Astrocyte (in vitro differentiated cells and primary cell): Measurements from ENCODE around the gene MMRN2. TPM values are rescaled to one million over a fixed set of nuclear protein-coding genes. Genes with fewer than 3 reads are reported as not detected.

ENCODE experiments used
- DNase-seq: peaks from one replicate; pipeline ENCODE4 v3.0.0-alpha.2; 2010; ENCODE audit warnings: low read depth
- FAIRE-seq: peaks from 2 replicates; lab custom pipeline; 2011; peaks lifted over from hg19 to GRCh38; lab: Jason Lieb, UNC
- H2AFZ ChIP-seq: 2 replicates; pipeline ENCODE4 v1.6.0; 2012; ENCODE audit warnings: low read depth, low read length, inconsistent platforms
- H3K27ac ChIP-seq: 2 replicates; pipeline ENCODE4 v1.5.1; 2011; ENCODE audit warnings: low read depth, low read length, inconsistent platforms
- H3K27me3 ChIP-seq: 2 replicates; pipeline ENCODE4 v1.6.0; 2011; ENCODE audit warnings: low read length, inconsistent platforms; ENCODE audit not compliant: insufficient read depth
- H3K36me3 ChIP-seq: 2 replicates; pipeline ENCODE4 v1.5.1; 2011; ENCODE audit warnings: low read length, inconsistent platforms; ENCODE audit not compliant: insufficient read depth
- H3K4me1 ChIP-seq: 2 replicates; pipeline ENCODE4 v1.5.1; 2011; ENCODE audit warnings: low read length, inconsistent platforms; ENCODE audit not compliant: insufficient read depth
- H3K4me2 ChIP-seq: 2 replicates; pipeline ENCODE4 v1.6.0; 2012; ENCODE audit warnings: low read length, inconsistent platforms
- H3K4me3 ChIP-seq: 2 replicates; pipeline ENCODE4 v1.5.1; 2011; ENCODE audit warnings: low read depth, mild to moderate bottlenecking, low read length, inconsistent platforms; ENCODE audit not compliant: insufficient read depth
- H3K79me2 ChIP-seq: 2 replicates; pipeline ENCODE4 v1.6.0; 2012; ENCODE audit warnings: mild to moderate bottlenecking, low read length, inconsistent platforms; ENCODE audit not compliant: insufficient read depth
- H3K9ac ChIP-seq: 2 replicates; pipeline ENCODE4 v1.6.0; 2012; ENCODE audit warnings: mild to moderate bottlenecking, low read length, inconsistent platforms
- H3K9me3 ChIP-seq: 2 replicates; pipeline ENCODE4 v1.5.1; 2012; ENCODE audit warnings: low read depth, mild to moderate bottlenecking, low read length, inconsistent platforms; ENCODE audit not compliant: insufficient read depth
- H4K20me1 ChIP-seq: 2 replicates; pipeline ENCODE4 v1.6.0; 2012; ENCODE audit warnings: low read length, inconsistent platforms; ENCODE audit not compliant: insufficient read depth
- H3K27ac Mint-ChIP-seq: one replicate; pipeline ENCODE4 v1.8.0; 2021; ENCODE audit warnings: mild to moderate bottlenecking, mixed read lengths; ENCODE audit not compliant: unreplicated experiment
- H3K27me3 Mint-ChIP-seq: one replicate; pipeline ENCODE4 v1.8.0; 2021; ENCODE audit warnings: low read depth, mixed read lengths; ENCODE audit not compliant: unreplicated experiment
- H3K36me3 Mint-ChIP-seq: one replicate; pipeline ENCODE4 v1.8.0; 2021; ENCODE audit warnings: low read depth, mixed read lengths; ENCODE audit not compliant: unreplicated experiment
- H3K4me1 Mint-ChIP-seq: one replicate; pipeline ENCODE4 v1.8.0; 2021; ENCODE audit warnings: low read depth, mixed read lengths; ENCODE audit not compliant: unreplicated experiment
- H3K4me3 Mint-ChIP-seq: one replicate; pipeline ENCODE4 v1.8.0; 2021; ENCODE audit warnings: mild to moderate bottlenecking, moderate library complexity, mixed read lengths; ENCODE audit not compliant: unreplicated experiment
- H3K9me3 Mint-ChIP-seq: one replicate; pipeline ENCODE4 v1.8.0; 2021; ENCODE audit warnings: mild to moderate bottlenecking, mixed read lengths; ENCODE audit not compliant: unreplicated experiment
- EZH2 ChIP-seq: IDR thresholded peaks from 2 replicates; pipeline ENCODE4 v1.6.1; 2012; ENCODE audit warnings: mild to moderate bottlenecking, low read length, inconsistent platforms; ENCODE audit not compliant: insufficient read depth
- total RNA-seq: library from RNA; stranded (reverse); gene quantifications from 2 replicates; pipeline ENCODE4 v1.2.1, GENCODE V29; 2021
- TF ChIP-seq, protein P1 (sequence below): IDR thresholded peaks from 2 replicates; pipeline ENCODE4 v1.5.1; 2011; ENCODE audit warnings: low read depth, mild to moderate bottlenecking, inconsistent platforms, low read length, moderate library complexity; ENCODE audit not compliant: insufficient read depth

The MMRN2 gene
- total RNA-seq, 1 donor from 2014 or later: 0.27 TPM

DNA sequence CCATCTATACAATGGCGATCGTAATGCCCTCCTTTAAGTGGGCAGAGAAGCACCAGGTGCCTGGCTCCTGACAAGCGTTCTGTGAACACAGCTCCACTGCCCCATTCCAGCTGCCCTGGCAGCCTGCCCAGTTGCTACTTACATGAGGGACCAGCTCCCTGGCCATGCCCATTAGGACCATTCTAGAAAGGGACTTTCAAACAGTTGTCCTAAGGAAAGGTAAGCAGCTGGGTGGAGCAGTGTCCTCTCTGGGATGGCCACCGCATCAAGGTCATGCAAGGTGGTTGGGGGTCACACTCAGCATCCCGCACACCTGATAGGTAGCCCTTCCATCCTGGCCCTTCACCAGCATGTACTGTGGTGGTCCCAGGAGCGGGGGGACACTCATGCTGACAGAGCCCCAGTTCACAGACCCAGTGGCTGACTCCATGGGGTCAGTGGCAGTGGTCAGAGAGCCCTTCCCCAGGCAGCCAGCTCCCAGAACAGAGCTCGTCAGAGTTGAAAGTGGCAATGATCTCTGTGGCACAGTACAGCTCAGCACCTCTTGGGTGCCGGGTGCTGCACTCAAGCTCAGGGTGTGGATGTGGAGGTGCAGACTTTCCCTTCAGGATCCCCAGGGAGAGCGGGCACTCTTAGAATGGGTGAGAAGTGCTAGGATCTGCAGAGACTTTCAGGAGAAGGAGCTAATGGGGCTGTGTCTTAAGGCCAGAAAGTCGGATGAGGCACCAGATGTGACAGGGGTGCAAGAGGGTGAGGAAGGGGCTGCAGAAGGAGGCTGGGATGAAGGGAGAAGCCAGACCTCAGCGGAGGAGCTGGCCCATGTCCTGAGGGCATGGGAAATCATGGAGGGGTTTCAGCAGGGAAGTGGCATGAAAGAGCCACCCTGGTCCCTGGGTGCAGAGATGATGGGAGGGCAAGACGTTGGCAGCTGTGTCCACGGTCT, 10.9 kb downstream of the MMRN2 start:
- H2AFZ ChIP-seq: no peak overlapping the region
- peak overlapping the region; percentile 31 for H3K27ac Mint-ChIP-seq
- H3K4me3 Mint-ChIP-seq: no peak overlapping the region
- no peaks in the 10 kb centered on the region for H3K9me3 Mint-ChIP-seq
- DNase-seq: no peak
- H3K4me1 ChIP-seq: no peaks in the 10 kb centered on the region
- FAIRE-seq: no peak
- no peak overlapping the region for H3K4me3 ChIP-seq
- peaks cover 3% of the 10 kb centered on the region for H3K36me3 Mint-ChIP-seq
- H3K4me2 ChIP-seq: no peak overlapping the region
- peaks cover 21% of the 10 kb centered on the region for H3K27me3 Mint-ChIP-seq
- H3K4me1 Mint-ChIP-seq: peaks cover 4% of the 10 kb centered on the region
- no peak overlapping the region for H3K27ac ChIP-seq
- no peaks in the 10 kb centered on the region for H4K20me1 ChIP-seq
- no peak for TF ChIP-seq EZH2
- TF ChIP-seq, protein P1, sequence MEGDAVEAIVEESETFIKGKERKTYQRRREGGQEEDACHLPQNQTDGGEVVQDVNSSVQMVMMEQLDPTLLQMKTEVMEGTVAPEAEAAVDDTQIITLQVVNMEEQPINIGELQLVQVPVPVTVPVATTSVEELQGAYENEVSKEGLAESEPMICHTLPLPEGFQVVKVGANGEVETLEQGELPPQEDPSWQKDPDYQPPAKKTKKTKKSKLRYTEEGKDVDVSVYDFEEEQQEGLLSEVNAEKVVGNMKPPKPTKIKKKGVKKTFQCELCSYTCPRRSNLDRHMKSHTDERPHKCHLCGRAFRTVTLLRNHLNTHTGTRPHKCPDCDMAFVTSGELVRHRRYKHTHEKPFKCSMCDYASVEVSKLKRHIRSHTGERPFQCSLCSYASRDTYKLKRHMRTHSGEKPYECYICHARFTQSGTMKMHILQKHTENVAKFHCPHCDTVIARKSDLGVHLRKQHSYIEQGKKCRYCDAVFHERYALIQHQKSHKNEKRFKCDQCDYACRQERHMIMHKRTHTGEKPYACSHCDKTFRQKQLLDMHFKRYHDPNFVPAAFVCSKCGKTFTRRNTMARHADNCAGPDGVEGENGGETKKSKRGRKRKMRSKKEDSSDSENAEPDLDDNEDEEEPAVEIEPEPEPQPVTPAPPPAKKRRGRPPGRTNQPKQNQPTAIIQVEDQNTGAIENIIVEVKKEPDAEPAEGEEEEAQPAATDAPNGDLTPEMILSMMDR: no peak
- H3K36me3 ChIP-seq: no peaks in the 10 kb centered on the region
- H3K9me3 ChIP-seq: no peaks in the 10 kb centered on the region
- peaks cover 5% of the 10 kb centered on the region for H3K27me3 ChIP-seq
- H3K79me2 ChIP-seq: no peaks in the 10 kb centered on the region
- no peak overlapping the region for H3K9ac ChIP-seq

DNA sequence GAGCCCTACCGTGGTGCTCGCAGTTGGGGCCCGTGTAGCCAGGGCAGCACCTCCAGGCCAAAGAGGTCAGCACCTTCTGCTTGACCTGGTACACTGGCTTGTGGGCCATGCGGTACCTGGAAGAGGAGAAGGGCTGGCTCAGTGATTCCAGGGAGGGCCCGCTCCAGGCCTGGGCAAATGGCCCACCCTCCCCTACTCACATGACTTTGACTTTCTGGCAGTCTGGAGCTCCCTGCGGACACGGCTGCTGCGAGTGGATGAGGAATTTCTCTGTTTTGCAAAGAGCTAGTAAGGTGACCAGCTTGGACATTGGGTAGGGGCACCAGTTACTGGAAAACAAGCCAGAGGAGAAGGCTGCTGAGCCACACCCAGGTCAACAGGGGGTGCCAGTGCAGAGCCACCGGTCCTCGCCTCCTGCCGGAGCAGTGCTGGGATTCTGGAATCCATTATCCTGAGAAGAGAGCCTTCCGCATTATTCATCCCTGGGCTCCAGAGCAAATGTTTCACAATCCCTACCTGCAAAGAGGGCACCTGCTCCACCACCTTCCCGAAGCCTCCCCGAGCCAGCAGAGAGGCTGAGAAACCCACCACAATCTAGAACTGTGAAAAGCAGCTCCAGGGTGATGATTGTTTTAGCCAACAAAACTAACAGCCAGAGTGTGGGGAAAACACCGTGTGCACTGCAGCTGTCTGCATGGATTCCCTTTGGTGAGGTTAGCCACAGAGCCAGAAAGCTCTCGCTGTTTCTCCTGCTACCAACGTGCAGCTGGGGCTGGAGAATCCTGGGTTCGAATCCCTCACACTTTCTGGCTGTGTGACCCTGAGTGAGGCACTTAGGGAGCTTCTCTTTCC, 11.8 kb downstream of the MMRN2 start:
- H3K36me3 Mint-ChIP-seq: peaks cover 3% of the 10 kb centered on the region
- no peaks in the 10 kb centered on the region for H4K20me1 ChIP-seq
- TF ChIP-seq, protein P1: no peak
- no peak for TF ChIP-seq EZH2
- no peaks in the 10 kb centered on the region for H3K79me2 ChIP-seq
- H3K27ac ChIP-seq: no peak overlapping the region
- no peak overlapping the region for H2AFZ ChIP-seq
- no peak for DNase-seq
- H3K4me3 Mint-ChIP-seq: no peak overlapping the region
- no peaks in the 10 kb centered on the region for H3K36me3 ChIP-seq
- H3K9me3 ChIP-seq: no peaks in the 10 kb centered on the region
- peaks cover 4% of the 10 kb centered on the region for H3K4me1 Mint-ChIP-seq
- peaks cover 21% of the 10 kb centered on the region for H3K27me3 Mint-ChIP-seq
- H3K9ac ChIP-seq: no peak overlapping the region
- no peaks in the 10 kb centered on the region for H3K4me1 ChIP-seq
- peaks cover 5% of the 10 kb centered on the region for H3K27me3 ChIP-seq
- H3K4me2 ChIP-seq: no peak overlapping the region
- H3K27ac Mint-ChIP-seq: no peak overlapping the region
- H3K4me3 ChIP-seq: no peak overlapping the region
- no peak for FAIRE-seq
- no peaks in the 10 kb centered on the region for H3K9me3 Mint-ChIP-seq
